GM12892 (cell line): ENCODE results near the gene ADCY9.
"Not testable (repeated sequence)": the region's sequence is repeated elsewhere in the genome, so short reads cannot be mapped to it uniquely, and the experiment has no call there.

ENCODE experiments used
- POLR2A ChIP-seq: IDR thresholded peaks from 2 replicates; pipeline ENCODE4 v1.6.1; 2011; ENCODE audit warnings: low read depth, low read length, control low read depth
- POLR2AphosphoS5 ChIP-seq: IDR thresholded peaks from 2 replicates; pipeline ENCODE4 v1.6.1; 2011; ENCODE audit warnings: low read depth, low read length, control low read depth

DNA sequence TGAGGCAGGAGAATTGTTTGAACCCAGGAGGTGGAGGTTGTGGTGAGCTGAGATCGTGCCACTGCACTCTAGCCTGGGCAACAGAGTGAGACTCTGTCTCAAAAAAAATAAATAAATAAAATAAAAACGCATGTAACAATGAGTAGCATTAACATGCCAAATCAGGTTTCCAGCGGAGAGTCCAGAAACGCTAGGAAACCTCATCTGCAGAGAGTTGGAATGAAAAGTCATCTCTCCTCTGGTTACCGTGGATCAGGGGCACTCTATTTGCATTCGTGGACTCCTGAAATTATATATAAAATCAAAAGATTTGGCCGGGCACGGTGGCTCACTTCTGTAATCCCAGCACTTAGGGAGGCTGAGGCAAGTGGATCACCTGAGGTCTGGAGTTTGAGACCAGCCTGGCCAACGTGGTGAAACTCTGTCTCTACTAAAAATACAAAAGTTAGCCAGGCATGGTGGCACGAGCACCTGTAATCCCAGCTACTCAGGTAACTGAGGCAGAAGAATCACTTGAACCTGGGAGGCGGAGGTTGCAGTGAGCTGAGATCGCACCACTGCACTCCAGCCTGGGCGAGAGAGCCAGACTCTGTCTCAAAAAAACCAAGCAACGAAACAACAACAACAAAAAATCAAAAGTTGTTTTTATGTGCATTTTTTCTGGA lies 156.2 kb downstream of the ADCY9 start:
- TF ChIP-seq POLR2A, POLR2AphosphoS5: not testable (repeated sequence)
